ENCODE data around the gene C1orf53. TPM values are rescaled to one million over a fixed set of nuclear protein-coding genes. Genes with fewer than 3 reads are reported as not detected.

Gene C1orf53
- polyA plus RNA-seq, 1 of the 3 experiments (the other 2 are of a cell fraction), result 24.9 TPM

DNA sequence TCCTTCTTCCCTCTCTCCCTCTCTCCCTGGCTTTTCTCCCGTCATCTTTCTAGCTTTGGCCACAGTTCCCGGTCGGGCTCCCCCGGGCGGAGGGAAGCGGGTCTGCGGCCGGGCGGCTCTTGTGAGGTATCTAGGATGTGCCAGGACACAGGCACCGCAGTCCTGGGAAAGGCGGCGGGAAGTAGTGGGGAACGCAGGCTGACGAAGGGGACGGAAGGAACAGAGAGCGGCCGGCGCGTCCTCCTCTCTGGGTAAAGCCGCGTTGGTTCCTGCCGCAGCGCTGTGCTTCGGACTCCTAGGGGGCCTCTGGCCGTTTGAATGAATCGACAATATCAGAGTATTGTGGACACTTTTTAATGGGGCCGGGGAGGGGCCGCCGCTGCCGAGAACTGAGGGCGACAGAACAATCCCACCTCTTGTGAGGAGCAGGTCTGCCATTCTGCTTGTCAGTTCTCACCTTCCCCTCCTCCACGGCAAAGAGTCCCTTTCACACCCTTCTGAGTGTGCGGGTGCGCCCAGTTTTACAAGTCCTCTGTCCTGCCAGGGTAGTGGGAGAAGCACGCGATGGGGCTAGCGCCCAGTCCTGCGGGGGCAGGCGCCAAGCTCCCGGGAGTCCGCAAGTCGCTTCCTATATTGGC lies 13.6 kb downstream of the C1orf53 start:
- peaks cover 0 to 33% of the 10 kb centered on the region in 2 experiments; a peak in 2 of 4 replicates for H3K4me1 ChIP-seq (ENCODE audit: control insufficient read depth in 1 of 2, insufficient read depth in 2 of 2, low read depth in 1 of 2, low read length in 1 of 2)
- DNase-seq, result peak; percentile 90
- H3K27me3 ChIP-seq (ENCODE audit: insufficient read depth), result no peaks in the 10 kb centered on the region

More for the DNA sequence above, 13.6 kb downstream of the C1orf53 start:
- H3K9me2 ChIP-seq, result no peaks in the 10 kb centered on the region
- H3F3A ChIP-seq (replicated peaks; ENCODE audit: insufficient read depth), result peaks cover 6% of the 10 kb centered on the region
- no peaks in the 10 kb centered on the region for H4K20me1 ChIP-seq (ENCODE audit: insufficient read depth)
- peak overlapping the region; percentile 56 to 66 for H3K27ac ChIP-seq (ENCODE audit: low read depth in 2 of 2, low read length in 1 of 2)
- peaks cover 28% of the 10 kb centered on the region for H3K79me2 ChIP-seq (ENCODE audit: insufficient read depth)
- peaks cover 3 to 4% of the 10 kb centered on the region in 2 experiments for H3K36me3 ChIP-seq (replicated peaks in 1 of 2; ENCODE audit: control insufficient read depth in 1 of 2, insufficient read depth in 2 of 2, low read length in 1 of 2)
- under 1% methylated on average over 28 of the region's 42 CpGs for WGBS (ENCODE audit: low lambda C conversion rate)
- ChIA-PET CTCF (interaction anchor here (0.6 to 5.1 kb wide), 25 partner anchors 8 to 768 kb away, joined by 3 to 46 read pairs (median 4); partner anchors contain the start of gene C1orf53), POLR2A (no interaction called here)
- peak overlapping the region; percentile 80 for H3K4me2 ChIP-seq
- peak overlapping the region; percentile 97 for H2AFZ ChIP-seq (ENCODE audit: low read depth)
- peak overlapping the region; percentile 81 to 91 for H3K4me3 ChIP-seq (ENCODE audit: low read depth in 2 of 2, low read length in 1 of 2)
- TF ChIP-seq, protein P1, sequence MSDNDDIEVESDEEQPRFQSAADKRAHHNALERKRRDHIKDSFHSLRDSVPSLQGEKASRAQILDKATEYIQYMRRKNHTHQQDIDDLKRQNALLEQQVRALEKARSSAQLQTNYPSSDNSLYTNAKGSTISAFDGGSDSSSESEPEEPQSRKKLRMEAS (IDR thresholded peaks at IDR 0.05; ENCODE audit: low read depth), result 0 out of 2 replicates have a peak, but pooled peaks have one; percentile 17
- TF ChIP-seq ELF1 (IDR thresholded peaks at IDR 0.05), result peak; percentile 23; the same call in 1 of the 2 replicates
- TF ChIP-seq, protein P2, sequence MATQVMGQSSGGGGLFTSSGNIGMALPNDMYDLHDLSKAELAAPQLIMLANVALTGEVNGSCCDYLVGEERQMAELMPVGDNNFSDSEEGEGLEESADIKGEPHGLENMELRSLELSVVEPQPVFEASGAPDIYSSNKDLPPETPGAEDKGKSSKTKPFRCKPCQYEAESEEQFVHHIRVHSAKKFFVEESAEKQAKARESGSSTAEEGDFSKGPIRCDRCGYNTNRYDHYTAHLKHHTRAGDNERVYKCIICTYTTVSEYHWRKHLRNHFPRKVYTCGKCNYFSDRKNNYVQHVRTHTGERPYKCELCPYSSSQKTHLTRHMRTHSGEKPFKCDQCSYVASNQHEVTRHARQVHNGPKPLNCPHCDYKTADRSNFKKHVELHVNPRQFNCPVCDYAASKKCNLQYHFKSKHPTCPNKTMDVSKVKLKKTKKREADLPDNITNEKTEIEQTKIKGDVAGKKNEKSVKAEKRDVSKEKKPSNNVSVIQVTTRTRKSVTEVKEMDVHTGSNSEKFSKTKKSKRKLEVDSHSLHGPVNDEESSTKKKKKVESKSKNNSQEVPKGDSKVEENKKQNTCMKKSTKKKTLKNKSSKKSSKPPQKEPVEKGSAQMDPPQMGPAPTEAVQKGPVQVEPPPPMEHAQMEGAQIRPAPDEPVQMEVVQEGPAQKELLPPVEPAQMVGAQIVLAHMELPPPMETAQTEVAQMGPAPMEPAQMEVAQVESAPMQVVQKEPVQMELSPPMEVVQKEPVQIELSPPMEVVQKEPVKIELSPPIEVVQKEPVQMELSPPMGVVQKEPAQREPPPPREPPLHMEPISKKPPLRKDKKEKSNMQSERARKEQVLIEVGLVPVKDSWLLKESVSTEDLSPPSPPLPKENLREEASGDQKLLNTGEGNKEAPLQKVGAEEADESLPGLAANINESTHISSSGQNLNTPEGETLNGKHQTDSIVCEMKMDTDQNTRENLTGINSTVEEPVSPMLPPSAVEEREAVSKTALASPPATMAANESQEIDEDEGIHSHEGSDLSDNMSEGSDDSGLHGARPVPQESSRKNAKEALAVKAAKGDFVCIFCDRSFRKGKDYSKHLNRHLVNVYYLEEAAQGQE (IDR thresholded peaks at IDR 0.05; ENCODE audit: low read depth, low read length), result no peak
- peak; percentile 50 for TF ChIP-seq RAD21 (IDR thresholded peaks at IDR 0.05; ENCODE audit: low read length)
- peak; percentile 59; the same call in 1 of the 2 replicates for TF ChIP-seq YY1 (IDR thresholded peaks at IDR 0.05; ENCODE audit: low read depth)
- TF ChIP-seq, protein P3, sequence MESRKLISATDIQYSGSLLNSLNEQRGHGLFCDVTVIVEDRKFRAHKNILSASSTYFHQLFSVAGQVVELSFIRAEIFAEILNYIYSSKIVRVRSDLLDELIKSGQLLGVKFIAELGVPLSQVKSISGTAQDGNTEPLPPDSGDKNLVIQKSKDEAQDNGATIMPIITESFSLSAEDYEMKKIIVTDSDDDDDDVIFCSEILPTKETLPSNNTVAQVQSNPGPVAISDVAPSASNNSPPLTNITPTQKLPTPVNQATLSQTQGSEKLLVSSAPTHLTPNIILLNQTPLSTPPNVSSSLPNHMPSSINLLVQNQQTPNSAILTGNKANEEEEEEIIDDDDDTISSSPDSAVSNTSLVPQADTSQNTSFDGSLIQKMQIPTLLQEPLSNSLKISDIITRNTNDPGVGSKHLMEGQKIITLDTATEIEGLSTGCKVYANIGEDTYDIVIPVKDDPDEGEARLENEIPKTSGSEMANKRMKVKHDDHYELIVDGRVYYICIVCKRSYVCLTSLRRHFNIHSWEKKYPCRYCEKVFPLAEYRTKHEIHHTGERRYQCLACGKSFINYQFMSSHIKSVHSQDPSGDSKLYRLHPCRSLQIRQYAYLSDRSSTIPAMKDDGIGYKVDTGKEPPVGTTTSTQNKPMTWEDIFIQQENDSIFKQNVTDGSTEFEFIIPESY (IDR thresholded peaks at IDR 0.05; ENCODE audit: borderline replicate concordance, low read depth), result no peak
- 0 out of 2 replicates have a peak, but pooled peaks have one; percentile 19 for TF ChIP-seq GABPA (IDR thresholded peaks at IDR 0.05; ENCODE audit: low read depth)
- TF ChIP-seq, protein P4, sequence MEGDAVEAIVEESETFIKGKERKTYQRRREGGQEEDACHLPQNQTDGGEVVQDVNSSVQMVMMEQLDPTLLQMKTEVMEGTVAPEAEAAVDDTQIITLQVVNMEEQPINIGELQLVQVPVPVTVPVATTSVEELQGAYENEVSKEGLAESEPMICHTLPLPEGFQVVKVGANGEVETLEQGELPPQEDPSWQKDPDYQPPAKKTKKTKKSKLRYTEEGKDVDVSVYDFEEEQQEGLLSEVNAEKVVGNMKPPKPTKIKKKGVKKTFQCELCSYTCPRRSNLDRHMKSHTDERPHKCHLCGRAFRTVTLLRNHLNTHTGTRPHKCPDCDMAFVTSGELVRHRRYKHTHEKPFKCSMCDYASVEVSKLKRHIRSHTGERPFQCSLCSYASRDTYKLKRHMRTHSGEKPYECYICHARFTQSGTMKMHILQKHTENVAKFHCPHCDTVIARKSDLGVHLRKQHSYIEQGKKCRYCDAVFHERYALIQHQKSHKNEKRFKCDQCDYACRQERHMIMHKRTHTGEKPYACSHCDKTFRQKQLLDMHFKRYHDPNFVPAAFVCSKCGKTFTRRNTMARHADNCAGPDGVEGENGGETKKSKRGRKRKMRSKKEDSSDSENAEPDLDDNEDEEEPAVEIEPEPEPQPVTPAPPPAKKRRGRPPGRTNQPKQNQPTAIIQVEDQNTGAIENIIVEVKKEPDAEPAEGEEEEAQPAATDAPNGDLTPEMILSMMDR (IDR thresholded peaks at IDR 0.05), result peak; percentile 81
- TF ChIP-seq SIN3A (IDR thresholded peaks at IDR 0.05; ENCODE audit: borderline replicate concordance, low read depth, low read length), result no peak
- peak; percentile 71 for TF ChIP-seq SMC3 (IDR thresholded peaks at IDR 0.05; ENCODE audit: low read depth, low read length)
- 0 out of 2 replicates have a peak, but pooled peaks have one; percentile 28 for TF ChIP-seq MXI1 (IDR thresholded peaks at IDR 0.05; ENCODE audit: low read depth, low read length)
- no peak for TF ChIP-seq FOXM1 (IDR thresholded peaks at IDR 0.05; ENCODE audit: low read depth)
- no peak for TF ChIP-seq JUND (IDR thresholded peaks at IDR 0.05)
- 0 out of 2 replicates have a peak, but pooled peaks have one; percentile 29 for TF ChIP-seq NFIC (IDR thresholded peaks at IDR 0.05; ENCODE audit: borderline replicate concordance)
- no peak for TF ChIP-seq TEAD4 (IDR thresholded peaks at IDR 0.05; ENCODE audit: borderline replicate concordance, insufficient read depth)
- H3K9ac ChIP-seq, result peak overlapping the region; percentile 79; the same call in 1 of the 2 replicates
- H3K9me3 ChIP-seq, result no peaks in the 10 kb centered on the region
